BJ (cell line): ENCODE measurements around the gene METTL21C. TPM values are rescaled to one million over a fixed set of nuclear protein-coding genes. Genes with fewer than 3 reads are reported as not detected.

Source experiments
- CTCF ChIA-PET: fragments of 350-600 bp; formaldehyde crosslinking; extraction: SDS; loops from one replicate; lab custom pipeline; 2021; ENCODE audit warnings: antibody characterized with exemption, inconsistent platforms; lab: Yijun Ruan, JAX
- POLR2A ChIA-PET: fragments of 300-600 bp; sonication (Branson Sonifier 250); formaldehyde crosslinking; extraction: SDS; loops from one replicate; lab custom pipeline; 2021; ENCODE audit warnings: antibody characterized with exemption; lab: Charles Lee
- DNase-seq: peaks from one replicate; pipeline ENCODE4 v3.0.0-alpha.2; 2011; ENCODE audit warnings: low read depth
- H3K27me3 ChIP-seq: 2 replicates; pipeline ENCODE4 v1.6.0; 2011; ENCODE audit warnings: low read length; ENCODE audit not compliant: control insufficient read depth, insufficient read depth
- H3K36me3 ChIP-seq: 2 replicates; pipeline ENCODE4 v1.5.1; 2011; ENCODE audit warnings: low read length; ENCODE audit not compliant: control insufficient read depth, insufficient read depth
- H3K4me3 ChIP-seq: 2 replicates; pipeline ENCODE4 v1.5.1; 2011; ENCODE audit warnings: low read depth, mild to moderate bottlenecking, control low read depth, low read length
- polyA plus RNA-seq: library from polyadenylated mRNA; depleted of rRNA; stranded (reverse); fragments of >200 nt; gene quantifications from 2 replicates; pipeline ENCODE4 v1.2.3, GENCODE V29; 2011
- TF ChIP-seq, protein P1 (sequence below): IDR thresholded peaks from 2 replicates; pipeline ENCODE4 v1.5.1; 2011; ENCODE audit warnings: low read depth, mild to moderate bottlenecking, control low read depth, inconsistent platforms, low read length, moderate library complexity; ENCODE audit not compliant: insufficient read depth

METTL21C gene
- polyA plus RNA-seq, 1 experiment, result not detected

- TF ChIP-seq, protein P1, sequence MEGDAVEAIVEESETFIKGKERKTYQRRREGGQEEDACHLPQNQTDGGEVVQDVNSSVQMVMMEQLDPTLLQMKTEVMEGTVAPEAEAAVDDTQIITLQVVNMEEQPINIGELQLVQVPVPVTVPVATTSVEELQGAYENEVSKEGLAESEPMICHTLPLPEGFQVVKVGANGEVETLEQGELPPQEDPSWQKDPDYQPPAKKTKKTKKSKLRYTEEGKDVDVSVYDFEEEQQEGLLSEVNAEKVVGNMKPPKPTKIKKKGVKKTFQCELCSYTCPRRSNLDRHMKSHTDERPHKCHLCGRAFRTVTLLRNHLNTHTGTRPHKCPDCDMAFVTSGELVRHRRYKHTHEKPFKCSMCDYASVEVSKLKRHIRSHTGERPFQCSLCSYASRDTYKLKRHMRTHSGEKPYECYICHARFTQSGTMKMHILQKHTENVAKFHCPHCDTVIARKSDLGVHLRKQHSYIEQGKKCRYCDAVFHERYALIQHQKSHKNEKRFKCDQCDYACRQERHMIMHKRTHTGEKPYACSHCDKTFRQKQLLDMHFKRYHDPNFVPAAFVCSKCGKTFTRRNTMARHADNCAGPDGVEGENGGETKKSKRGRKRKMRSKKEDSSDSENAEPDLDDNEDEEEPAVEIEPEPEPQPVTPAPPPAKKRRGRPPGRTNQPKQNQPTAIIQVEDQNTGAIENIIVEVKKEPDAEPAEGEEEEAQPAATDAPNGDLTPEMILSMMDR, result no peak
- Histone ChIP-seq H3K27me3 (no peaks in the 10 kb centered on the region), H3K4me3 (no peak overlapping the region), H3K36me3 (no peaks in the 10 kb centered on the region)
- ChIA-PET POLR2A (no interaction called here), CTCF (interaction anchor here (0.7 kb wide), 1 partner anchor 16 kb away, joined by 3 read pairs; no protein-coding TSS in a partner anchor)
- peak; percentile 54 for DNase-seq
These were observed 5.5 kb upstream of the METTL21C start for GRCh38 chr13:102700088-102701031.

DNA sequence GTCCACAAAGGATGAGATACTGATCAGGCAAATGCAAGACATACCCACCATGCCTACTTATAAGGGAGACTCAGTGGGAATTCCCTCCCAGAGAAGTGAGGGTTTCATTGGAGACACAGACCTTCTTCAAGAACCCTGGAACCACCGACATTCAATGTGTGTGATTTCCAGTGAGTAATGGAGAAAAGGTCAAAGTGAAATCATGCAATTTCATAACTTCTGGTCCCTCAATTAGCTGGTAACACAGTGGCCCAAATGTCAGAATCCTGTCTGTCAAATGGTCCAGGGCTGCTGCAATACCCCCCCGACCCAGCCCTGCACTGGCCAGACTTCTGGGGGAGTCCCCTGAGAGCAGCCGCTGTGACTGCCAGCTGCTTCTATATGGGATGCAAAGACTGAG is 4.7 kb upstream of the METTL21C start:
- 0 out of 2 replicates have a peak, but pooled peaks cover 3% of the 10 kb centered on the region for H3K27me3 ChIP-seq
- ChIA-PET POLR2A (no interaction called here), CTCF (no interaction called here)
- no peak overlapping the region for H3K4me3 ChIP-seq
- DNase-seq, result no peak
- TF ChIP-seq, protein P1, result no peak
- H3K36me3 ChIP-seq, result no peaks in the 10 kb centered on the region

DNA sequence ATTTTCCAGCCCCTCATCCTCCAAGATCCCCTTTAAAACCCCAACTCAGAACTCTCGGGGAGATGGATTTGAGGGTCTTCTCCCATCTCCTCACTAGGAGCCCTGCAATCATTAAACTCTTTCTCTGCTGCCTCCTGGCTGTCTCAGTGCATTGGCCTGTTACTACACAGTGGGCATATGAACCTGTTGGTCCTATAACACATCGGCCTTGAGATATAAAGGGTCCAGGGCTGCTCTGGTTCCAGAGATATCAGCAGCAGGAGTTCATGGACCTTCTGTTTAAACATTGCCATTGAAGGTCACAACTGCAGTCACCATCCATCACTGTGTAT is 3.8 kb upstream of the METTL21C start:
- POLR2A ChIA-PET, result no interaction called here
- H3K27me3 ChIP-seq, result 0 out of 2 replicates have a peak, but pooled peaks cover 3% of the 10 kb centered on the region
- TF ChIP-seq, protein P1, result no peak
- H3K4me3 ChIP-seq, result no peak overlapping the region
- DNase-seq, result no peak
- CTCF ChIA-PET, result no interaction called here
- H3K36me3 ChIP-seq, result no peaks in the 10 kb centered on the region

- POLR2A ChIA-PET, result no interaction called here
- CTCF ChIA-PET, result interaction anchor here (0.5 to 1.2 kb wide), 2 partner anchors 10 to 101 kb away, joined by 3 read pairs; partner anchors contain the start of gene TPP2
- H3K36me3 ChIP-seq, result no peaks in the 10 kb centered on the region
- TF ChIP-seq, protein P1, result no peak
- H3K27me3 ChIP-seq, result 0 out of 2 replicates have a peak, but pooled peaks cover 3% of the 10 kb centered on the region
- no peak for DNase-seq
- no peak overlapping the region for H3K4me3 ChIP-seq
These were observed 3.2 kb upstream of the METTL21C start for GRCh38 chr13:102697929-102698648.

- ChIA-PET CTCF (interaction anchor here (1.2 kb wide), 1 partner anchor 101 kb away, joined by 3 read pairs; the partner anchor contains the start of gene TPP2), POLR2A (no interaction called here)
- Histone ChIP-seq H3K36me3 (no peaks in the 10 kb centered on the region), H3K4me3 (no peak overlapping the region), H3K27me3 (0 out of 2 replicates have a peak, but pooled peaks cover 3% of the 10 kb centered on the region)
- DNase-seq, result no peak
- TF ChIP-seq, protein P1, result no peak
These were observed 2.4 kb upstream of the METTL21C start for GRCh38 chr13:102697264-102697663.
